Body of pancreas (tissue), 4 donors: ENCODE results near the gene RPL13. TPM values are rescaled to one million over a fixed set of nuclear protein-coding genes. Genes with fewer than 3 reads are reported as not detected.

Experiments used
- ATAC-seq: fragments of 150-250 bp; one replicate; pipeline ENCODE4 v1.9.1; 2016
- DNase-seq, 4 donors: peaks; one replicate each; pipeline ENCODE4 v3.0.0-alpha.2; 2019
- H3K27ac ChIP-seq, 4 donors: fragments of 200-600 bp; sonication (generic); 1 replicate in 3 of 4; 2 replicates in 1 of 4; pipeline versions ENCODE4 v1.5.1 to v1.6.1; 2016 to 2019; ENCODE audit warnings: mild to moderate bottlenecking in 1 of 4, mixed read lengths in 1 of 4, moderate library complexity in 1 of 4
- H3K27me3 ChIP-seq, 2 donors: fragments of 200-600 bp; sonication (generic); one replicate each; pipeline ENCODE4 v1.6.0; 2016; ENCODE audit warnings: mild to moderate bottlenecking in 1 of 2
- H3K36me3 ChIP-seq, 2 donors: fragments of 200-600 bp; sonication (generic); replicated peaks in 1 of 2; 2 replicates each; pipeline ENCODE4 v1.5.1; 2016; ENCODE audit warnings: low read depth in 2 of 2; ENCODE audit not compliant: insufficient read depth in 1 of 2
- H3K4me1 ChIP-seq: fragments of 200-600 bp; sonication (generic); one replicate; pipeline ENCODE4 v1.6.0; 2016
- H3K4me3 ChIP-seq, 2 donors: fragments of 200-600 bp; sonication (generic); 1 replicate in 1 of 2; 2 replicates in 1 of 2; pipeline ENCODE4 v1.5.1; 2016 to 2019
- H3K9me3 ChIP-seq, 3 donors: fragments of 200-600 bp; sonication (generic); 1 replicate in 2 of 3; 2 replicates in 1 of 3; pipeline ENCODE4 v1.5.1; 2016
- POLR2A ChIP-seq, 3 donors: fragments of 450-650 bp; IDR thresholded peaks; one replicate each; pipeline ENCODE4 v1.6.1; 2016; ENCODE audit warnings: antibody characterized with exemption in 3 of 3, mild to moderate bottlenecking in 2 of 3
- WGBS, 2 donors: methylation state at CpG; one replicate each; pipeline ENCODE4 v1.1.5; 2017; 5-methylcytosine and 5-hydroxymethylcytosine counted together
- intact Hi-C: fragments of 100-400 bp; cut with DNase I; formaldehyde crosslinking; loops from one replicate; pipeline ENCODE4 v1.15.1; 2023
- total RNA-seq, 2 donors: library from RNA; depleted of rRNA; stranded (reverse); fragments of >200 nt; gene quantifications; one replicate each; pipeline ENCODE4 v1.1.0, GENCODE V29; 2016
- TF ChIP-seq, protein P1 (sequence below), 7 experiments: fragments of 450-650 bp in 4 of 7; fragments of 200-600 bp in 3 of 7; sonication (generic) in 3 of 7; IDR thresholded peaks; one replicate each; pipeline ENCODE4 v1.5.1; 2016 to 2019; ENCODE audit warnings: antibody characterized with exemption in 7 of 7

RPL13 gene
- total RNA-seq, 2 donors from 2014 or later: 3,820 to 5,570 TPM

DNA sequence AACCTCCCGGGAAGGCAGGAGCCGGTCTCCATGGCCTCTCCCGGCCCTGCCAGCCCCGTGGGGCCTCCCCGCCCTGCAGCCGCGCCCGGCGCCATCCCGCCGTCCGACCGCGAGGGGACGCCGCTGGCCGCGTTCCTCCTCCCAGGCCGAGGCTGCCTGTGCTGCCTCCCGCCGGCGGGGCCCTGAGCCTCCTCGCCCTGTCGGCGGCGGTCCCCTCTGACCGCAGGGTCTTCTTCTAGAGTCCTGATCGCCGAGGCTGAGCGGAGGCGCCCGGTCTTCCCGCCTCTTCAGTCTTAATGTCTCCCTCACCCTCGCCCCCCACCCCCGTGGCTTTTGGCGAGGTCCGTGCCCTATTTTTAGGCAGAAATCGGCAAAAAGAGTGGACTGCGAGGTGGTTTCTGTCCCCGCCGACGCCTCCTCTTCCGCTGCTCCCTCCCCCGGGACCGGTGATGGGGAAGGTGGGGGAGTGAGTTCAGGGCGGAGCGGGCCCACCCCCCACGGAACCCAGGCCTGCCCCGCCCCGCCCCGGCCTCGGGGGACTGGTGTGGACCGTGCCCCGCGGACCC lies 14.3 kb downstream of the RPL13 start:
- DNase-seq: peak; percentile 46 to 58 (median 49)
- peak; percentile 64 for ATAC-seq
- no peak for TF ChIP-seq POLR2A (IDR thresholded peaks at IDR 0.05)
- TF ChIP-seq, protein P1, sequence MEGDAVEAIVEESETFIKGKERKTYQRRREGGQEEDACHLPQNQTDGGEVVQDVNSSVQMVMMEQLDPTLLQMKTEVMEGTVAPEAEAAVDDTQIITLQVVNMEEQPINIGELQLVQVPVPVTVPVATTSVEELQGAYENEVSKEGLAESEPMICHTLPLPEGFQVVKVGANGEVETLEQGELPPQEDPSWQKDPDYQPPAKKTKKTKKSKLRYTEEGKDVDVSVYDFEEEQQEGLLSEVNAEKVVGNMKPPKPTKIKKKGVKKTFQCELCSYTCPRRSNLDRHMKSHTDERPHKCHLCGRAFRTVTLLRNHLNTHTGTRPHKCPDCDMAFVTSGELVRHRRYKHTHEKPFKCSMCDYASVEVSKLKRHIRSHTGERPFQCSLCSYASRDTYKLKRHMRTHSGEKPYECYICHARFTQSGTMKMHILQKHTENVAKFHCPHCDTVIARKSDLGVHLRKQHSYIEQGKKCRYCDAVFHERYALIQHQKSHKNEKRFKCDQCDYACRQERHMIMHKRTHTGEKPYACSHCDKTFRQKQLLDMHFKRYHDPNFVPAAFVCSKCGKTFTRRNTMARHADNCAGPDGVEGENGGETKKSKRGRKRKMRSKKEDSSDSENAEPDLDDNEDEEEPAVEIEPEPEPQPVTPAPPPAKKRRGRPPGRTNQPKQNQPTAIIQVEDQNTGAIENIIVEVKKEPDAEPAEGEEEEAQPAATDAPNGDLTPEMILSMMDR (IDR thresholded peaks at IDR 0.05): peak; percentile 13 to 65 (median 44)
- Histone ChIP-seq H3K27ac (no peak overlapping the region), H3K4me3 (no peak overlapping the region), H3K9me3 (no peaks in the 10 kb centered on the region), H3K36me3 (no peaks in the 10 kb centered on the region), H3K4me1 (peaks cover 20% of the 10 kb centered on the region), H3K27me3 (peaks cover 0 to 13% of the 10 kb centered on the region in 2 donors)
- 8% methylated on average over 54 of the region's 55 CpGs; no CpG with 5 or more reads in 1 of the 2 donors for WGBS, 2 donors
- intact Hi-C loops: no loop called here

DNA sequence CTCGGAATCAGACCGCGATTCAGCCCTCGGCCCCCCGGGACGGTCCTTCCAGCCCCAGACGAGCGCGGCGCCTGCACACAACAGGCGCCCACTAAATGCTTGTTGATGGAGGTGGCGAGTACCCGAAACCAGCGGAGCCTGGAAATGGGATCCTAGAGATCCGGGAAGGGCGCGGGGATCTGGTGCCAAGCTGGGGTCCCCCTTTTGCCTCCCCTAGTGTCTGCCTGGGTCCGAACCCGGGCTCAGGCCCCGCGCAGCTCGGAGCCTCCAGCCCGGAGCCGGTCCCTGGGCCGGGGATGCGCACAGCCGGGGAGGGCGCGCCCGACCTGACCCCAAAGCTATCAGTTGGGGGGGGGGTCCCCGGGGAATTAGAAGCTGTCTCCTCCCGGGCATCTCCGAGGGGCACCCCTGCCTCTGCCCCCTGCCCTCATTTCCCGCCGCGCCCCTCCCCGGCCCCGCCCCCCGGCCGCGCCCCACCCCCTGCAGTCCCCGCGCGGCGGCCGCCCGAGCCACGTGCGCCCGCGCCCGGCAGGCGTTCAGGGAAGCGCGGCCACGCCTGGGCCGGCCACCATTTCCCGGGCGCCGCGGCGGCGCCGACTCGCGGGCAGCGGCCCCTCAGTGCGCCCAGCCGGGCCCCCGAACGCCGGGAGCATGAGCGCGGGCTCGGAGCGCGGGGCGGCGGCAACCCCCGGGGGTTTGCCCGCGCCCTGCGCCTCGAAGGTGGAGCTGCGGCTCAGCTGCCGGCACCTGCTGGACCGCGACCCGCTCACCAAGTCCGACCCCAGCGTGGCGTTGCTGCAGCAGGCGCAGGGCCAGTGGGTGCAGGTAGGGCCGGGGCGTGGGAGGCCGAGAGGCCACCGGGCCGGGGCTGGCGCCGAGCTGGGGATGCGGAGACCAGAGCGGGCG lies 15.0 kb downstream of the RPL13 start, which contains the start of gene CPNE7:
TSS of gene CPNE7 (plus strand) at position 512 of the 906 bp plus-strand sequence. CDS start at position 652, 140 bp downstream.
- no peak within 1 kb of the TSS for H3K27ac ChIP-seq
- no peak within 1 kb of the TSS for H3K4me3 ChIP-seq
- intact Hi-C loops: no loop called here
- peaks cover 20% of the 10 kb centered on the region for H3K4me1 ChIP-seq
- WGBS, 2 donors: 2% methylated on average over 59 of the region's 103 CpGs; no CpG with 5 or more reads in 1 of the 2 donors
- no peak for DNase-seq
- H3K36me3 ChIP-seq: no peaks in the 10 kb centered on the region
- H3K9me3 ChIP-seq: no peaks in the 10 kb centered on the region
- peak; percentile 26 for ATAC-seq
- peaks cover 0 to 13% of the 10 kb centered on the region in 2 donors for H3K27me3 ChIP-seq
- TF ChIP-seq, protein P1 (IDR thresholded peaks at IDR 0.05): no peak
- no peak for TF ChIP-seq POLR2A (IDR thresholded peaks at IDR 0.05)

GRCh38 chr16:89576153-89577054 lies 15.9 kb downstream of the RPL13 start:
- TF ChIP-seq POLR2A (IDR thresholded peaks at IDR 0.05): no peak
- TF ChIP-seq, protein P1 (IDR thresholded peaks at IDR 0.05): no peak
- H3K27ac ChIP-seq: no peak overlapping the region
- H3K4me3 ChIP-seq: no peak overlapping the region
- DNase-seq: no peak
- peaks cover 0 to 13% of the 10 kb centered on the region in 2 donors for H3K27me3 ChIP-seq
- peaks cover 20% of the 10 kb centered on the region for H3K4me1 ChIP-seq
- ATAC-seq: no peak
- intact Hi-C loops: no loop called here
- H3K9me3 ChIP-seq: no peaks in the 10 kb centered on the region
- no peaks in the 10 kb centered on the region for H3K36me3 ChIP-seq
- WGBS, 2 donors: 25 to 30% methylated on average over 8 to 55 of the region's 89 CpGs

- WGBS, 2 donors: 70 to 93% methylated on average over 18 to 24 of the region's 25 CpGs
- intact Hi-C loops: no loop called here
- TF ChIP-seq, protein P1 (IDR thresholded peaks at IDR 0.05): no peak
- TF ChIP-seq POLR2A (IDR thresholded peaks at IDR 0.05): no peak
- Histone ChIP-seq H3K4me3 (no peak overlapping the region), H3K9me3 (no peaks in the 10 kb centered on the region), H3K4me1 (peaks cover 25% of the 10 kb centered on the region), H3K27me3 (peaks cover 0 to 13% of the 10 kb centered on the region in 2 donors), H3K36me3 (no peaks in the 10 kb centered on the region), H3K27ac (no peak overlapping the region)
- no peak for ATAC-seq
- DNase-seq: no peak
Observed at GRCh38 chr16:89577055-89577759, 16.7 kb downstream of the RPL13 start.
